ENCODE data around the gene ZNF385B.

Gene ZNF385B

GRCh38 chr2:179556425-179556824 lies 305.0 kb downstream of the ZNF385B start:
- no peak for DNase-seq (ENCODE audit: low read depth, low spot score)

- DNase-seq (ENCODE audit: low read depth, low spot score), result no peak
Measured at GRCh38 chr2:179555691-179556283, 305.6 kb downstream of the ZNF385B start.

DNA sequence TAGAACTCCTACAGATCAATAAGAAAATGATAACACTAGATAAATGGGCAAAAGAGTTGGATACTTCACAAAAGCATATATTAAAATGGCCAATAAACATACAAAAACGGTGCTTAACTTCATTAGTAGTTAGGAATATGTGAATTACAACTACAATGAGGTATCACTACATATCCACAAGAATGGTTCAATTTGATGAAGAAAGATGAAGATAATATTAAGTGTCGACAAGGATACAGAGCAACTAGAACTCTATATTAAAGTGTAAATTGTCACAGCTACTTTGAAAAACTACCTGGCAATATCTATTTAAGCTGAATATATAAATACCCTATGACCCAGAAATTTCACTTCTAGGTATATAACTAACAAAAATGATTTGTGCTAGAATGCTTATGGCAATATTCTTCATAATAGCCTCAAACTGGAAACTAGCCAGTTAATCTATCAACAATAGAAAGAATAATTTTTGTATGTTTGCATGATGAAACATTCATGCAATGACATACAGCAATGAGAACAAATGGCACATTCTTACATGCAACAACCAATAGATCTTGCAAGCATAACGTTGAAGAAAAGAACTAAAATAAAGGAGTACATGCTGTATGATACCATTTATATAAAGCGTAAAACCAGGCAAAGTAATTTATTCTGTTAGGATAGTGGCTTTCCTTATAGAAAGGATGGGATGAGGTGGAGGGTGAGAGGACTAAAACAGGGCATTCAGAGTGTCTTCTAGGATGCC lies 306.6 kb downstream of the ZNF385B start:
- no peak for DNase-seq (ENCODE audit: low read depth, low spot score)

- no peak for DNase-seq (ENCODE audit: low read depth, low spot score)
Measured at GRCh38 chr2:179553382-179553781, 308.0 kb downstream of the ZNF385B start.

GRCh38 chr2:179551539-179552045 lies 309.8 kb downstream of the ZNF385B start:
- no peak for DNase-seq (ENCODE audit: low read depth, low spot score)

- no peak for DNase-seq (ENCODE audit: low read depth, low spot score)
Measured at GRCh38 chr2:179550849-179551248, 310.6 kb downstream of the ZNF385B start.

- DNase-seq (ENCODE audit: low read depth, low spot score), result peak; percentile 49
Measured at GRCh38 chr2:179550214-179550613, 311.2 kb downstream of the ZNF385B start.

DNA sequence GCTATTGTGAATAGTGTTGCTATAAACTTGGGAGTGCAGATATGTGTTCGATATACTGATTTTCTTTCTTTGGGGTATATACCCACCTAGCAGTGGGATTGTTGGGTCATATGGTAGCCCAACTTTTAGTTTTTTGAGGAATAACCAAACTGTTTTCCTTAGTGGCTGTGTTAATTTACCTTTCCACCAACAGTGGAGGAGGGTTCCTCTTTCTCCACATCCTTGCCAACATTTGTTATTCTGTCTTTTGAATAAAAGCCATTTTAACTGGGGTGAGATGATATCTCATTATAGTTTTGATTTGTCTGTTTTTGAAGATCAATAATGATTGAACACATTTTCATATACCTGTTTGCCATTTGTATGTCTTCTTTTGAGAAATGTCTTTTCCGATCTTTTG lies 314.8 kb downstream of the ZNF385B start:
- no peak for DNase-seq (ENCODE audit: low read depth, low spot score)

- DNase-seq (ENCODE audit: low read depth, low spot score), result no peak
Measured at GRCh38 chr2:179545024-179545423, 316.4 kb downstream of the ZNF385B start.

DNA sequence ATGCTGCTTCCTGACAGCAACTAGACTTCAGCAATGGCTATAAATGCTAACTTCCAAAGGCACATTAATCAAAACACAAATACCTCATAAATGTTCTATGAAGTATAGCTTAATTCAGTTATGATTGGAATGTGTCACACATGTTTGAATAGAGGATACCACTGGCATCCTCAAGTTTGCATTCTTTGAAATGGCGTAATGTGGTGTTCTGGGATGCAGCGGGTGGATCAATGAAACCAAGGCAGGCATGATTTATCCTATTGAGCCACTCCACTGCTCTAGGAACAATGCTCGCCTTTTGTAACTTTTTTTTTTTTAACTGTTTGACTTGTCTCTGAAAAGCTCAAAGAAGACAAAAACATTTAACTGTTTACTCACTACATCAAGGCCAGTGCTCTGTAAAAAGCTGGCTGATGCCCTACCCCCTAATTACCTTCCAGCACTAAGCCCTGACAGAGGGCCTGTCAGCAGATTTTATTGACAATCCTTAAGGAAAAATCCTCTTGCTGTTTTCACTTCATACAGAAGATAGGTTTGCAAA lies 318.0 kb downstream of the ZNF385B start:
- DNase-seq (ENCODE audit: low read depth, low spot score), result peak; percentile 13

- no peak for DNase-seq (ENCODE audit: low read depth, low spot score)
Measured at GRCh38 chr2:179541586-179541985, 319.8 kb downstream of the ZNF385B start.

DNA sequence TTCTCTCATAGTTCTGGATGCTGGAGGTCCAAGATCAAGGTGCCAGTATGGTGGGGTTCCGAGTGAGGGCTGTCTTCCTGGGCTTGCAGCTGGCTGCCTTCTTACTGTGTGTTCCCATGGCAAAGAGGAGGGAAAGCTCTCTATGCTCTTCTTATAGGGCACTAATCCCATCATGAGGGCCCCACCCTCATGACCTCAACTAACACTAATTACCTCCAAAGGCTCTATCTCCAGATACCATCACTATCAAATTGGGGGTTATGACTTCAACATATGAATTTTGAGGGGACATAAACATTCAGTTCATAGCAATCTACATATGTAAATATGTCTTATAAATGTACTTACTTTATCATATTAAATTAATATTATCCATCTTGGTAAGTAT lies 322.3 kb downstream of the ZNF385B start:
- no peak for DNase-seq (ENCODE audit: low read depth, low spot score)

- no peak for DNase-seq (ENCODE audit: low read depth, low spot score)
Measured at GRCh38 chr2:179538406-179539123, 322.8 kb downstream of the ZNF385B start.

DNA sequence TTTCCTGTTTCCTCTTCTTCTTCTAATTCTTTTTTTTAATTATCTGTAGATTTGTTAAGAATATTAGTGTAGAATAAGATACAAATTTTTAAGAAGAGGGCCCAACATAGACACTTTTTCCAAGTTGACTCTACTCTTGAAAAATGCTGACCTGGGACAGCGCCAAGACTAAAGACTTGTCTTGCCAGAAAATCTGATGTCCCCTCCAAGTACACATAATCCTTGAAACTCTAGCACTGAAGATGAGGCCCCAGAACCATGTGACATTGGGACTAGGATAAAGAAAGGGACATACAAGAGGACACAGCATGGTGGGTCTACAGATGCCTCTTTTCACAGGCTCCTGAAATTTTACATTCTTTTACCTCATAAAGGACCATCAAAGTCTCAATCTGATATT lies 325.2 kb downstream of the ZNF385B start:
- no peak for DNase-seq (ENCODE audit: low read depth, low spot score)

- DNase-seq (ENCODE audit: low read depth, low spot score), result no peak
Measured at GRCh38 chr2:179533875-179534274, 327.5 kb downstream of the ZNF385B start.

DNA sequence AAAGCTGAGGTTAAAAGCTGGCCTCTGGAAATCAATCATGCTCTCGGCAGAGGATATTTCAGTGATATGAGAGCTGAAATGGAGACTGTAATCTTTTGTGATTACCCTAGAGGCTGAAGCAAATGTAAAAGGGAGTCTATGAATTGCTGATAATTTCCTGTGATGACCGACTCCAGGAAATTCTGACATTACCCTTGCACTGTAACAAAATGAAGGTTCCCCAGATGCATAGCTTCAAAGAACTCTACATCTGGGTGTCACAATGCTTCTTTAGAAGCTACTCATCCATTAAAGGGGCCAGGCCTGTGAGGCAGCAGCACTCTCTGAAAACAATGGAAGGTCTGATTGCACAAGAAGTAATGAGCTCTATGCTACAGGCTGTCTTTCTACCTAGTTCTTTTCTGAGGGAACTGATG lies 328.5 kb downstream of the ZNF385B start:
- no peak for DNase-seq (ENCODE audit: low read depth, low spot score)

- DNase-seq (ENCODE audit: low read depth, low spot score), result no peak
Measured at GRCh38 chr2:179528576-179529069, 332.8 kb downstream of the ZNF385B start.

GRCh38 chr2:179525340-179525739 lies 336.1 kb downstream of the ZNF385B start:
- DNase-seq (ENCODE audit: low read depth, low spot score), result no peak

GRCh38 chr2:179524809-179525339 lies 336.5 kb downstream of the ZNF385B start:
- no peak for DNase-seq (ENCODE audit: low read depth, low spot score)

DNA sequence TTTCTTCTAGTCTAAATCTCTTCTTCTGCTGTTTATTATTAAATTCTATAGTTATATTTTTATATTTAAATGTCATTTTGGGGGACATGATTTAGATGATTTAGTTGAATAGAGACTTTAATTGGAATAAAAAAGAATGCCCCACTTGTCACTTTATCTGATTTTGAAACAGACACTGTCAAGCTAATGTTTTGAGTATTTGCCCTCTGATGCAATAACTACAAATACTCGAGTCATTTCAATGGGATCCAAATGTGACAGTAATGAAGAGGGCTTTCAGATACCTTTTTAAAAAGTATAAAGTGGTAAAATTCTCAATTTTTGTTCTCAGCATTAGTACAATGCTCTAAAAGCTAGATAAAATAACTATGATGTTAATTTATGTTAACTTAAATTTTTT lies 339.5 kb downstream of the ZNF385B start:
- DNase-seq (ENCODE audit: low read depth, low spot score), result no peak

DNA sequence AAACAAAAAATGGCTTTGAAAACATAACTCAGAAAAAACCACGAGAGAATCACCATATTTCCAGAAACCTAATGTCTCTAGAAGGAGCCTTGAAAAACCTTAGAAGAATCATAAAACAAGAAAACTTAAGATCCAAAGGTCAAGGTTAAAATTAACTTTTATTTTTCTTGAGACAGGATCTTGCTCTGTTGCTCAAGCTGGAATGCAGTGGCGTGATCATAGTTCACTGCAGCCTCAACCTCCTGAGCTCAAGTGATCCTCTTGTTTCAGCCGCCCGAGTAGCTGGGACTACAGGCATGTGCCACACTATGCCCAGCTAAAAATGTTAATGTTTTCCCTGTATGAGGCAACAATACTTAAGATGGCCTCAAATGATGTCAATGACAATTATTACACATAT lies 342.6 kb downstream of the ZNF385B start:
- DNase-seq (ENCODE audit: low read depth, low spot score), result no peak

GRCh38 chr2:179513181-179513580 lies 348.2 kb downstream of the ZNF385B start:
- DNase-seq (ENCODE audit: low read depth, low spot score), result no peak
